Measurements from ENCODE around the gene ZNF76. TPM values are rescaled to one million over a fixed set of nuclear protein-coding genes. Genes with fewer than 3 reads are reported as not detected.

ZNF76 gene
- total and polyA plus RNA-seq, 9 of the 15 experiments (the other 6 are each of a cell fraction or from before 2014, with no cell fraction given) = 1.2 to 17.8 (median 10.7) TPM

- TF ChIP-seq, protein P1, sequence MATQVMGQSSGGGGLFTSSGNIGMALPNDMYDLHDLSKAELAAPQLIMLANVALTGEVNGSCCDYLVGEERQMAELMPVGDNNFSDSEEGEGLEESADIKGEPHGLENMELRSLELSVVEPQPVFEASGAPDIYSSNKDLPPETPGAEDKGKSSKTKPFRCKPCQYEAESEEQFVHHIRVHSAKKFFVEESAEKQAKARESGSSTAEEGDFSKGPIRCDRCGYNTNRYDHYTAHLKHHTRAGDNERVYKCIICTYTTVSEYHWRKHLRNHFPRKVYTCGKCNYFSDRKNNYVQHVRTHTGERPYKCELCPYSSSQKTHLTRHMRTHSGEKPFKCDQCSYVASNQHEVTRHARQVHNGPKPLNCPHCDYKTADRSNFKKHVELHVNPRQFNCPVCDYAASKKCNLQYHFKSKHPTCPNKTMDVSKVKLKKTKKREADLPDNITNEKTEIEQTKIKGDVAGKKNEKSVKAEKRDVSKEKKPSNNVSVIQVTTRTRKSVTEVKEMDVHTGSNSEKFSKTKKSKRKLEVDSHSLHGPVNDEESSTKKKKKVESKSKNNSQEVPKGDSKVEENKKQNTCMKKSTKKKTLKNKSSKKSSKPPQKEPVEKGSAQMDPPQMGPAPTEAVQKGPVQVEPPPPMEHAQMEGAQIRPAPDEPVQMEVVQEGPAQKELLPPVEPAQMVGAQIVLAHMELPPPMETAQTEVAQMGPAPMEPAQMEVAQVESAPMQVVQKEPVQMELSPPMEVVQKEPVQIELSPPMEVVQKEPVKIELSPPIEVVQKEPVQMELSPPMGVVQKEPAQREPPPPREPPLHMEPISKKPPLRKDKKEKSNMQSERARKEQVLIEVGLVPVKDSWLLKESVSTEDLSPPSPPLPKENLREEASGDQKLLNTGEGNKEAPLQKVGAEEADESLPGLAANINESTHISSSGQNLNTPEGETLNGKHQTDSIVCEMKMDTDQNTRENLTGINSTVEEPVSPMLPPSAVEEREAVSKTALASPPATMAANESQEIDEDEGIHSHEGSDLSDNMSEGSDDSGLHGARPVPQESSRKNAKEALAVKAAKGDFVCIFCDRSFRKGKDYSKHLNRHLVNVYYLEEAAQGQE (IDR thresholded peaks at IDR 0.05; ENCODE audit: borderline replicate concordance) = peak; percentile 97
- TF ChIP-seq, protein P1 (CRISPR knock-in tag; IDR thresholded peaks at IDR 0.05; ENCODE audit: low read depth) = peak; percentile 9; the same call in 1 of the 2 replicates
- TF ChIP-seq GATA2 (CRISPR knock-in tag; IDR thresholded peaks at IDR 0.05) (no peak), ZNF507 (tag; conservative IDR thresholded peaks at IDR 0.05) (no peak), SIX5 (IDR thresholded peaks at IDR 0.05; ENCODE audit: borderline replicate concordance in 1 of 2, insufficient read depth in 1 of 2, low read depth in 1 of 2, low read length in 2 of 2) (peak; percentile 22 to 33; a peak in 2 of 4 replicates), NFXL1 (CRISPR knock-in tag; IDR thresholded peaks at IDR 0.05) (no peak), CBFA2T3 (IDR thresholded peaks at IDR 0.05) (peak; percentile 30), SMAD2 (IDR thresholded peaks at IDR 0.05; ENCODE audit: low read depth, low read length) (no peak), FOXK2 (conservative IDR thresholded peaks at IDR 0.05 in 1 of 2, IDR thresholded peaks at IDR 0.05 in 1 of 2; ENCODE audit: low read depth in 2 of 2) (peak in 1 of 2 experiments; percentile 36; a peak in 2 of 4 replicates), ZNF584 (CRISPR knock-in tag; IDR thresholded peaks at IDR 0.05; ENCODE audit: low read depth) (no peak), POLR2H (tag; IDR thresholded peaks at IDR 0.05; ENCODE audit: low read depth) (no peak), NONO (IDR thresholded peaks at IDR 0.05; ENCODE audit: low read depth in 2 of 2, low read length in 1 of 2) (peak in 1 of 2 experiments; percentile 82; a peak in 1 of 4 replicates), HMGXB4 (CRISPR knock-in tag; IDR thresholded peaks at IDR 0.05) (no peak)
- TF ChIP-seq, protein P2, sequence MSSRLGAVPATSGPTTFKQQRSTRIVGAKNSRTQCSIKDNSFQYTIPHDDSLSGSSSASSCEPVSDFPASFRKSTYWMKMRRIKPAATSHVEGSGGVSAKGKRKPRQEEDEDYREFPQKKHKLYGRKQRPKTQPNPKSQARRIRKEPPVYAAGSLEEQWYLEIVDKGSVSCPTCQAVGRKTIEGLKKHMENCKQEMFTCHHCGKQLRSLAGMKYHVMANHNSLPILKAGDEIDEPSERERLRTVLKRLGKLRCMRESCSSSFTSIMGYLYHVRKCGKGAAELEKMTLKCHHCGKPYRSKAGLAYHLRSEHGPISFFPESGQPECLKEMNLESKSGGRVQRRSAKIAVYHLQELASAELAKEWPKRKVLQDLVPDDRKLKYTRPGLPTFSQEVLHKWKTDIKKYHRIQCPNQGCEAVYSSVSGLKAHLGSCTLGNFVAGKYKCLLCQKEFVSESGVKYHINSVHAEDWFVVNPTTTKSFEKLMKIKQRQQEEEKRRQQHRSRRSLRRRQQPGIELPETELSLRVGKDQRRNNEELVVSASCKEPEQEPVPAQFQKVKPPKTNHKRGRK (tag; IDR thresholded peaks at IDR 0.05) = no peak
Measured at GRCh38 chr6:35297601-35298481, 38.3 kb downstream of the ZNF76 start, which contains the start of gene DEF6 (continued).

Measured in K562 (cell line).